Activated CD4-positive, alpha-beta T cell treated with anti-CD3 and anti-CD28 coated beads, Interleukin-2, Interleukin-6, amounts not matched to agents 100 ng/mL and 50 ng/mL, durations not matched to agents 16 hours and 8 hours (primary cell): Measurements from ENCODE around the gene SLC25A29.

Experiments
- DNase-seq: peaks from one replicate; pipeline ENCODE4 v3.0.0-alpha.2; 2020

Gene SLC25A29

DNA sequence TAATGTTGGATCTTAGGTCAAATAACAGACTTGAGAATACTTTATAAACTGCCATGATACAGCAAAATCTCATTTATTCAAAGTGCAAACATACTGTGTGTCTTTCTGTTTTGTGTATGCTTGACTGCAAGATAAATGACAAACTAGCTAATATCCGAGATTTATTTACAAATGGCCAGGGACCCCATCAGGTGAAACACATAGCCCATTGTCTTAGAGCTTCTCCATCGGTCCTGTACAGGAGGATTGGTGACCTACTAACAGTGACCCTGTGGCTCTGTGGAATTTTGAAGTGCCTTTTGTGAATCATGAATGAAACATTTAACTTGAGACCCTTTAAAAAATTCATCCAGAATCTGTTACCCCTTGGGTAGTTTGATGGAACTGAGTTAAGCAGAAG lies 27.1 kb downstream of the SLC25A29 start:
- no peak for DNase-seq

DNA sequence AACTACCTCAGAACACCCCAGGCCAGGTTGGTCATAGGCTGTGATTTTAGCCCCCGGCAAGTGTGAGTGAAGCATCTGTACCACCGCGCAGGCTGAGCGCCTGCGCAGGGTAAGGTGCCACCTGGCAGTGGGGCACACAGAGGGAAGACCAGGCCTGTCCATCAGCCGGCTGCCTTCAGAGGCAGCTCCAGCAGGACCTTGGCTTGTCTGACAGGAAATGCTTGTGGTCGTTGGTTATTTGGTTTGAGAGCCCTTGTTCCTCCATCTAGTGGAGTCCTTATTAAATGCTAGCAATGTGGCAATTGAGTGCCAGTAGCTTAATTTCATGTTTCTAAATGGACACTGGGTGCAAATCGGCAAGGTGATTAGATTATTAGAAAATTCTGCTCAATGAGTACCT lies 27.5 kb downstream of the SLC25A29 start:
- DNase-seq, result no peak

DNA sequence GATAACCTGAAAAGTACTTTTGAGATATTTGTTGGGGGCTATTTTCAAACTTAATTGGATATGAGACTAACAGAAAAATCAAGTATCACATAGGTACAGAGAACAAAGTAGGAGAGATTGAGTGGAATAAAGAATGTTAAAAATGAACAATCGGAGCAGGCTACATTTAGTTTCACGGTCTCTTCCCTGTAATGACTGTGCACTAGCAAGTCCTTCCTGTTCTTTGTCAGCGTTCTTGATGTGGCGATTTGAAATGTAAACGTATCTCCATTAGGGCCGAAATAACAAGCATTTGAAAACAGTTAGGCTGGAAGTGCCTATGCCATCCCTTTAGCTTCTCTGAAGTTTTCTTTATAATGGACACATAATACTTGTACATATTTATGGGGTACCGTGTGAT lies 31.0 kb downstream of the SLC25A29 start:
- DNase-seq, result peak; percentile 66

DNA sequence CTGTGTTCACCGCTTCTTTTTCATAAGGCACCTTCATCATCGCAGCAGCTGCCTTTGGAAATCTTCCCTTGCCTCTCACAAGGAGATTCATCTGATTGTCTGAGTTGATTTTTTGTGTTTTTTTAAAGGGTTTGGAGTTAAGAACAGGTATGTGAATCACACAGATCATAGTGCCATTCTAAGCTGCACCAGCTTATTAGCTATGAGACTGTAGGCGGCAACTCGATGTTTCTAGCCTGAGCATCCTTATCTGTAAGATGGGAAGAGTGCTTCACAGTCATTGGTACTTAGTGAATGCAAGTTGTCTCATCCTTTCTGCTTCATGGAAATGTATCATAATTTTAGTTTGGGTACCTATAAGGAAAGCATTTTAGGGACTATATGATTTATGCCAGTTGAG lies 32.0 kb downstream of the SLC25A29 start:
- no peak for DNase-seq

DNA sequence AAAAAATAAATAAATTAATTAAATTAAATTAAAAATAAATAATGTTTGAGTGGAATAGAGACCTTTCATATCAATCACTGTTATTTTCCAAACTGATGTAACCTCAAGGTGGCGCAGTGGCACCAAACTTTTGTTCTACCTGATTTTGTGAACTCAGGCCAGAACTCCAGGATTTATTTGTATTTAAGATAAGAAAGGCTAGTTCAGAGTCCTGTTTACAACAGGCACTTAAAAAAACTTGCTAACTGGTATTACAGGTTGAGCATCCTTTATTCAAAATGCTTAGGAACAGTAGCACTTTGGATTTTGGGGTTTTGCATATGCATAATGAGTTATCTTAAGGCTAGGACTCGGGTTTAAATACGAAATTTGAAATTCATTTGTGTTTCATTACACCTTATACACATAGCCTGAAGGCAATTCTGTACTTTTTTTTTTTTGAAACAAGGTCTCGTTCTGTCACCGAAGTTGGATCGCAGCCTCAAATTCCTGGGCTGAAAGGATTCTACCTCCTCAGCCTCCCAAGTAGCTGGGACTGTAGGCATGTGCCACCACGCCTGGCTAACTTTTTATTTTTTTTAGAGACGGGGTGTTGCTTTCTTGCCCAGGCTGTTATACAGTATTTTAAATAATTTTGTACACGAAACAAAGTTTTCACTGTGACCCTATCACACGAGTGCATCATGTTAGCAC lies 34.9 kb downstream of the SLC25A29 start:
- peak; percentile 26 for DNase-seq

DNA sequence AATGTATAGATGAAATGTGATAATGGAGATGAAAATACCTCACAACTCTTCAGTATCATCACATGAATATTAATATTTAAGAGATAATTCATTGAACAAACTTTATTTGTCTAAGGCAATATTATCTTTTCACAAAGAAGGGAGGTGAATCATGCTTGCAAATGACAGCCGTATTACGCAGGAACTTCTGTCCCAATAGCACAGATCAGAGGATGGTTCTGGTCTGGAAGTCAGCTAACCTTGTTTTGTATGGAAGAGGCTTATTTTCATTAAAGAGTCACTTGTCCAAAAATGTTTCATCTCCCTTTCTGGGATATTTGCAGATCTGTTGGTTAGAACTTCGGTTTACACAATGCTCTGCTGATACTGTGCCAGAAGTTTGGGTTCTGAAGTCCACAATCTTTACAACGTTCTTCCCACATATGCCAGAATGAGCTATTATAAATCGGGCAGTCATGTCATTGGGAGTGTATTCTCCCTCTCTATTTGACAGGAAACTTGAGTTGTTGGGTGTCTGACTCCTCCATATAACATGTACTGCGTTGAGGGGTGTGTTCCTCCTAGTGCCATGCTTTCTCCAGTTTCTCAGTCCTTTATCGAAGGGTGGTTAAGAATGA lies 37.5 kb downstream of the SLC25A29 start:
- no peak for DNase-seq

DNA sequence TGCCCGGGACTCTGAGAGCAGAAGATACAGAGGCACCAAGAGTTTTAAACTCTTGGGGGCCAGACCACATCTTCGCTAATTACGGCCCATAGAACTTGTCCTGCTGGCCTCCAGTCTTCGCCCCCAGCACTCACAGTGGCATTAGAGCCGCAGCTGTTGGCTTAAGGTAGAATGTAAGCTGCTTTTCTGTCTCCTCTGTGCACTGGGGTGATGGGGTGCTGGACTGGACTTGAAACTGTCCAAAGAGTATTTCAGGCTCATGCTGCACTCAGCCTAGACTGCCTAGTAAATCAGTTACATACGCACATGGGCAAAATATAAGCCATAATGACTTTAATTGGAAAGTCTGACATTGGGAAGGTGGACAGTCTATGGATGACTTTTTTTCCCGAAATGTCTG lies 38.3 kb downstream of the SLC25A29 start:
- no peak for DNase-seq

DNA sequence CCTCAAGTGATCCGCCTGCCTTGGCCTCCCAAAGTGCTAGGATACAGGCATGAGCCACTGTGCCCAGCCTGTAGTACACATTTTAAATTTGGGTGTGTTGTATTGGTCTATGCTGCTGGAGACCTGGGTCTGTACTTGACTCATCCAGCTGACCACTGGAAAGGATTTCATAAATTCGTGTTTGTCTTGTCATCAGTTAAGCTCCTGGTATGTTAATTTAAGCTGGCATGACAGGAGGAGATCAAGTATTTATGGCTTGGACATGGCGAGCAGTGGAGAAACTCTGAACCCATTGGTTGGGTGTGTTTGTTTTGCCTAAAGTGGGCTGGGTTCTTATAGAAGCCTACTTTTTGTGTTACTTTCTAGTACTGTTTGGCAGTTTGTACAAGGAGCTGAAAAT lies 43.1 kb downstream of the SLC25A29 start:
- DNase-seq, result no peak

DNA sequence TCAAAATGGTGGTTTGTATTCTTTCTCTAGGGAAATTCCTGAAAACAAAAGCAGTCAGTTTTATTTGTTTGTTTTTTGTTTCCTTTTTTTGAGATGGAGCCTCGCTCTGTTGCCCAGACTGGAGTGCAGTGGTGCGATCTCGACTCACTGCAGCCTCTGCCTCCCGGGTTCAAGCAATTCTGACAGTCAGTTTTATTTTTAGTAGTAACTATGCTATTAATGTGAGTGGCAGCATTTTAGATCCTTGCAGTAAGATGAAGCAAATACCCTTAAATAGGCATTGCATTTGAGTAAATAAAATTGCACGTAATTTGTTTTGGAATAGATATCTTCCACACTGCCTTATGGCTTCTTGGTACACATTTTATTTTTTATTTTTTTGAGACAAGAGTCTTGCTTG lies 43.7 kb downstream of the SLC25A29 start:
- no peak for DNase-seq

DNA sequence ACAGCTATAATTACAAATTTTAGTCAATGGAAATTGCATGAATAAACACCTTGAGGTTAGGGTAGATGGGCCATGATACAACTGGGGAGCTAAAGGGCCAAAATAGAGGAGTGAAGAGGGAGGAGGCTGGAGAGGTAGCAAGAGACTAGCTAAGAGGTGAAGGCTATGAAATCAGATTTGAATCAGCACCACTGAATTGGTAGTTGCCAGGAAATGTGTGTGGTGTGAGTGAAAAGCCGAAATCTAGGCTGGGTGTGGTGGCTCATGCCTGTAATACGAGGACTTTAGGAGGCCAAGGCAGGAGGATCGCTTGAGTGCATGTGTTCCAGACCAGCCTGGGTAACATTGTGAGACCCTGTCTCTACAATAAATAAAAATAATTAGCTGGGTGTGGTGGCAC lies 44.6 kb downstream of the SLC25A29 start:
- DNase-seq, result peak; percentile 84

DNA sequence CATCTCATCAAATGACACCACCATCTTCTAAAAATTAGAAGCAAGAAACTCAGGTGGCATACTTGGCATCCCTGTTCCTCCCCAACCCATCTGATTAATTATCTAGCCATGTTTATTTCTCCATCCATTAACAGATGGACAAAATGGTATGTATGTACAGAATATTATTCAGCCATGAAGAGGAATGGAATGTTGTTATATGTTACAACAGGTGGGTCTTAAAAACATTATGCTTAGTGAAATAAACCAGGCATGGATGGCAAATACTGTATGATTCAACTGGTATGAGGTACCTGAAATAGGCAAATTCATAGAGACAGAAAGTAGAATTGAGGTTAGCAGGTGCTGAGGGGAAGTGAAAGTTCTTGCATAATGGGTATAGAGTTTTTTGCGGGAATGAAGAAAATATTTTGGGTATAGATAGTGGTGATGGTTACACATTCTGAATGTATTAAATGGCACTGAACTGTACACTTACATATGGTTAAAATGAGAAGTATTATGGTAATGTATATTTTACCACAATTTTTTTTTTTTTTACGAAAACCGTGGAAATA lies 49.8 kb downstream of the SLC25A29 start:
- no peak for DNase-seq

DNA sequence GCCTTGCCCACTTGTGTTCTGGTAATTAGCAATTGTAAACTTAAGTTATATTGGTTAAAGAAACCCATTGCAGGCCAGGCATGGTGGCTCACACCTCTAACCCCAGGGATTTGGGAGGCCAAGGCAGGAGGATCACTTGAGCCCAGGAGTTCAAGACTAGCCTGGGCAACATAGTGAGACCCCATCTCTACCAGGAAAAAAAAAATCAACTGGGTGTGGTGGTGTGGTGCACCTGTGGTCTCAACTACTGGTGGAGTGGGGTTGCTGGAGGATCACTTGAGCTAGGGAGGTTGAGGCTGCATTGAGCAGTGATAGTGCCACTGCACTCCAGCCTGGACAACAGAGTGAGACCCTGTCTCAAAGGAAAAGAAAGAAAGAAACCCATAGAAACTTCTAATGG lies 53.6 kb downstream of the SLC25A29 start:
- DNase-seq, result no peak

DNA sequence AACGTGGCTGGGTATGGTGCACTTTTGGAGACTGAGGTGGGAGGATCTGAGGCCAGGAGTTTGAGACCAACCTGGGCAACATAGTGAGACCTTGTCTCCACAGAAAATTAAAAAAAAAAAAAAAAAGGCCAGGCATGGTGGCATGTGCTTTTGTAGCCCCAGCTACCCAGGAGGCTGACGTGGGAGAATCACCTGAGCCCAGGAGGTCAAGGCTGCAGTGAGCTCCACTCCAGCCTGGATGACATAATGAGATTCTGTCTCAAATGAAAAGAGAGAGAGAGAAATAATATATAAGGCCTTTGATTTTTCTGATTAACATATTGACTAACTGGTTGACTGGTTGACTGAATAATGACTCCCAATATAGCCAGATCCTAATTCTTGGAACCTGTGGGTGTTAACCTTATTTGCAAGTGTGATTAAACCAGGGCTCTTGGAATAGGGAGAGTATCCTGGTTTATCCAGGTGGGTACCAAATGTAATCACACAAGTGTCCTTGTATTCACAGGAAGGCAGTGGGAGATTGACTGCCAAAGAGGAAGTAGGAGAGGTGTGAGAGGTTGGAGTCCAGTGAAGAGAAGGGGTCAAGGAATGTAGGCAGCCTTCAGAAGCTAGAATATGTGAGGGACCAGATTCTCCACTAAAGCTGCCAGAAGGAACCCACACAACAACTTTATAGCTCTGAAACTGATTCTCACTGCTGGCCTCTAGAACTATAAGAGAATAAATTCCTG lies 55.3 kb downstream of the SLC25A29 start:
- no peak for DNase-seq

DNA sequence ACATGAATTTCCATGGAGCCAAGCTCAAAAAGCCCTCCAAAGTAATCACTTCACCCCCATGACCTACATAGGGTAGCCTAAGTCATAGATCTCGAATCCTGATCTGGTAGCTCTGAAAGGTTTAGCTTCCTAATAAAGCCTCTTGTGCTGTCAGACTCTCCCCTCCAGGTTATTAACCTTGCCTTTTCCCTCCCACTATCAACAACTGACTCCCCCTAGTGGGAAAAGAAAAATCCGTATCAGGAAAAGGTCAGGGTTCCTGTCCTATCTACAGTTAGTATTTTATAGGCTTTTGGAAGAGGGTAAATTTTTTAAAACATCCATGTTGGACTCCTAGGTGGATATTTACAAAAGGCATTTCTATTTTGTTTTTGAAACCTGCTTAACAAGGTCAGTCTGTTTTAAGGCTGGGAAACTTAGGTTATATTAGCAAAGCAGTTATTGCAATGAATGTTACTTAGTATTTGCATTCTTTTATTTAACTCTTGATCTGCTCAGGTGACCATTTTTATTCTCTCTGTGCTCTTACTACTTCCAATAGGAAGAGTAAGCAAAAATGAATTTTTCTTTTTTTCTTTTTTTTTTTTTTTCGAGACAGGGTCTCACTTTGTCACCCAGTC lies 59.3 kb downstream of the SLC25A29 start:
- DNase-seq, result peak; percentile 49

DNA sequence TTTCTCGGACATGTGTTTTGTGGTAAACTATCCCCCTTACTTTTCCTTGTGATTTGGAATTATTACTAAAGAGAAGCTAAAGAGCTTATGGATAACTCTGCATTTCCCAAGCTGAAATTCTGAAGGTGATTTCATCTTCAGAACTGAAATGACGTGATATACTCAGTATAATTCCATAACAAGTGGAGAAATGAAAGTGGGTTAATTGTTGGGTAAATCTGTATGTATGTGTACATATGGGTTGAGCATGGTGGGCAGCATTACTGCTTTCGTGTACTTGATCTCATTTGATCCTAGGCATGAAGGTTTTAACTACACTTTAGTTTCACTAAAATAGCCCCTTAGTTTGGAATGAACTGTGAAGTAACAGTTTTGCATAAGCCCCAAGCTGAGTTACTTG lies 63.2 kb downstream of the SLC25A29 start:
- no peak for DNase-seq

DNA sequence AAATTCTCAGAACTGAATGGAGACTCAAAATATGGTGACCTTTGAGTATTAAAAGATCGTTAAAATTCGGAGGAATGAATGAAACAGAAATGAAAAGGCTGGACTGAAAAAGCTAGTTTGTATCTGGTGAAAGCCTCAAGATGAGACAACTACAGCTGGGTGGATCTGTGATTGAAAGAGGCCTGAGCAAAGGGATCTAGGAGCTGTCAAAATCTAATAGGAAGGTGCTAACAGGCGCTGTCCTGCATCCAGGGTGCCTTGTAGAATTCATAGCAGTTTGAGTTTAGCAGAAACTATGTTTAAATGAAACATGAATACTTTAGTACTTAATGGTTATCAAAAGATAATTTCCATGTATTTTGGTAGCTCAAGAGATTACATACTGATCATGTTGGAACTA lies 65.0 kb downstream of the SLC25A29 start:
- no peak for DNase-seq
